ENCODE measurements around the gene XPO6. TPM values are rescaled to one million over a fixed set of nuclear protein-coding genes. Genes with fewer than 3 reads are reported as not detected.

The XPO6 gene
- total RNA-seq, 1 experiment from 2014 or later = 124 TPM

GRCh38 chr16:28213396-28213795 is 1.6 kb upstream of the XPO6 start:
- Histone ChIP-seq H3K18ac (ENCODE audit: insufficient read length, low read depth, low read length) (no peak overlapping the region), H3K14ac (ENCODE audit: insufficient read depth, low read length) (no peak overlapping the region), H3K23ac (ENCODE audit: insufficient read length, low read depth, low read length) (no peak overlapping the region), H4K91ac (ENCODE audit: insufficient read length, low read depth, low read length) (no peak overlapping the region), H3K27me3 (ENCODE audit: insufficient read depth, low read length) (no peaks in the 10 kb centered on the region), H4K20me1 (ENCODE audit: control insufficient read depth, insufficient read depth, insufficient read length) (no peaks in the 10 kb centered on the region), H3K4me1 (ENCODE audit: insufficient read depth, low read length) (no peaks in the 10 kb centered on the region), H3K23me2 (ENCODE audit: insufficient read length, low read depth, low read length, poor library complexity, severe bottlenecking) (no peaks in the 10 kb centered on the region), H3K4ac (ENCODE audit: low read depth, low read length) (no peak overlapping the region), H3K79me1 (ENCODE audit: insufficient read depth, low read depth, low read length, poor library complexity, severe bottlenecking) (no peaks in the 10 kb centered on the region), H3K27ac (ENCODE audit: insufficient read length, low read depth, low read length) (no peak overlapping the region), H2AFZ (ENCODE audit: low read length) (no peak overlapping the region), H2BK15ac (ENCODE audit: low read depth, low read length) (no peak overlapping the region), H3K4me2 (ENCODE audit: insufficient read depth, insufficient read length, low read length) (no peak overlapping the region), H2BK120ac (ENCODE audit: low read depth, low read length, poor library complexity, severe bottlenecking) (no peak overlapping the region), H2BK20ac (ENCODE audit: low read depth, low read length, poor library complexity, severe bottlenecking) (no peak overlapping the region), H3K9ac (ENCODE audit: extremely low read depth, insufficient read length, low read length) (no peak overlapping the region), H2BK12ac (ENCODE audit: insufficient read length, low read depth, low read length) (no peak overlapping the region), H2AK5ac (ENCODE audit: insufficient read length, low read length) (no peak overlapping the region), H3K56ac (ENCODE audit: insufficient read length, low read depth, low read length) (no peak overlapping the region), H3T11ph (ENCODE audit: low read length) (no peak overlapping the region), H3K9me3 (ENCODE audit: control insufficient read depth, low read depth, low read length) (no peaks in the 10 kb centered on the region), H2BK5ac (ENCODE audit: insufficient read length, low read length) (no peak overlapping the region), H4K5ac (ENCODE audit: insufficient read length, low read depth, low read length) (no peak overlapping the region), H3K79me2 (ENCODE audit: insufficient read depth, low read length) (peaks cover 16% of the 10 kb centered on the region; the same call in 1 of the 2 replicates), H4K8ac (replicated peaks; ENCODE audit: insufficient read length, low read depth, low read length) (no peak overlapping the region)
- no peak for TF ChIP-seq CTCF (conservative IDR thresholded peaks at IDR 0.05)
- no peaks in the 10 kb centered on the region for H3K27me3 Mint-ChIP-seq (ENCODE audit: low read depth)
- peaks cover 16 to 23% of the 10 kb centered on the region in 2 experiments for H3K4me1 Mint-ChIP-seq
- peaks cover 0 to 2% of the 10 kb centered on the region in 2 experiments; a peak in 1 of 5 replicates for H3K9me3 Mint-ChIP-seq
- H3K4me3 Mint-ChIP-seq = no peak overlapping the region
- peaks cover 4 to 16% (median 8%) of the 10 kb centered on the region in 3 experiments; a peak in 6 of 7 replicates for H3K36me3 Mint-ChIP-seq (ENCODE audit: insufficient read depth in 1 of 3, low read depth in 3 of 3)
- no peak for DNase-seq
- WGBS (ENCODE audit: extremely low coverage, insufficient read length, low lambda C conversion rate) = no CpG with 5 or more reads among the region's 3 CpGs
- no peak overlapping the region for H3K27ac Mint-ChIP-seq

All from H9 (cell line).